Measurements from ENCODE around the gene LSM14A.

Gene LSM14A

DNA sequence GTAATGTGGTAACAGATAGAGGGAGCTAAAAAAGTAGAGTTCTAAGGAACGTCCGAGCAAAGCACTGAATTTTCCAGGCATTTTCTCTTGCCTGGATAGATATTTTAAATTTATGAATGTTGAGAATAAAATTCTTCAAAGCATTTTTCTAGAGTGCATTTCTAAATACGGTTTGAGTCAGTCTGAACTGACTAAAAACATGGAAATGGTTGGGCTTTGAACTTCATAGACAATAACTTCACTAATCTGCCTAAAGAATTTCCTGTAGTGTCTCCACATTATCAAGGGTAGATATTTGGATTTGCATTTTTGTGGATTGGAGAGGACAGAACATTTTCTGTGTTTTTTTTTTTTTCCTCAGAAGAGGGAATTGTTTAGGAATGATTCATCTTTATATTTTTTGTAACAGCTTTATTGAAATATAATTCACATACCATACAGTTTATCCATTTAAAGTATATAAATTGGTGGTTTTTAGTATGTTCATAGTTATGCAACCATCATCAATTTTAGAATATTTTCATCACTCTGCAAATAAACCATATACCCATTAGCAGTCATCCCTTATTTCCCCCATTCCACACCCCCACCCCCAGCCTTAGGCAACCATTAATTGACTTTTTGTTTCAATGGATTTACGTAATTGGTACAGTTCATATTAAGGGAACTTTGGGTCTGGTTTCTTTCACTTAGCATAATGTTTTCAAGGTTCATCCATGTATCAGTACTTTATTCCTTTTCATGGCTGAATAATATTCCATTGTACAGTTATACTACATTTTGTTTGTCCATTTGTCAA lies 102.7 kb downstream of the LSM14A start (continued):
- TF ChIP-seq, protein P1, sequence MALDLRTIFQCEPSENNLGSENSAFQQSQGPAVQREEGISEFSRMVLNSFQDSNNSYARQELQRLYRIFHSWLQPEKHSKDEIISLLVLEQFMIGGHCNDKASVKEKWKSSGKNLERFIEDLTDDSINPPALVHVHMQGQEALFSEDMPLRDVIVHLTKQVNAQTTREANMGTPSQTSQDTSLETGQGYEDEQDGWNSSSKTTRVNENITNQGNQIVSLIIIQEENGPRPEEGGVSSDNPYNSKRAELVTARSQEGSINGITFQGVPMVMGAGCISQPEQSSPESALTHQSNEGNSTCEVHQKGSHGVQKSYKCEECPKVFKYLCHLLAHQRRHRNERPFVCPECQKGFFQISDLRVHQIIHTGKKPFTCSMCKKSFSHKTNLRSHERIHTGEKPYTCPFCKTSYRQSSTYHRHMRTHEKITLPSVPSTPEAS (tag by site-specific recombination; IDR thresholded peaks at IDR 0.05) = no peak

DNA sequence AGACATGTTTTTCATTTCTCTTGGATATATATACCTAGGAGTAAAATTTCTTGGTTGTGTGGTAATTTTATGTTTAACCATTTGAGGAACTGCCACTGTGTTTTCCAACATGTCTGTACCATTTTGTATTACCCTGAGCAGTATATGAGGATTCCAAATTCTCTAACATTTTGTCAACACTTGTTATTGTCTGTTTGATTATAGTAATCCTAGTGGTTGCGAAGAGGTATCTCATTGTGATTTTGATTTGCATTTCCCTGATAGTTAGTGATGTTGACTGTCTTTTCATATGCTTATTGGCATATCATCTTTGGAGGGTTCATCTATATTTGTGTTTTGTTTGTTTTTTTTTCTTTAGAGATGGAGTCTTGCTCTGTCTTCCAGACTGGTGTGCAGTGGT lies 103.4 kb downstream of the LSM14A start:
- H3K27ac ChIP-seq (ENCODE audit: extremely low read depth, low read depth, low read length) = no peak overlapping the region
- peaks cover 2% of the 10 kb centered on the region for H3K9me3 ChIP-seq (ENCODE audit: control insufficient read depth, insufficient read depth, low read depth, low read length)
- TF ChIP-seq ZNF350 (tag by site-specific recombination; IDR thresholded peaks at IDR 0.05) = no peak
- TF ChIP-seq ZFP69B (tag by site-specific recombination; IDR thresholded peaks at IDR 0.05) = no peak
- TF ChIP-seq, protein P2, sequence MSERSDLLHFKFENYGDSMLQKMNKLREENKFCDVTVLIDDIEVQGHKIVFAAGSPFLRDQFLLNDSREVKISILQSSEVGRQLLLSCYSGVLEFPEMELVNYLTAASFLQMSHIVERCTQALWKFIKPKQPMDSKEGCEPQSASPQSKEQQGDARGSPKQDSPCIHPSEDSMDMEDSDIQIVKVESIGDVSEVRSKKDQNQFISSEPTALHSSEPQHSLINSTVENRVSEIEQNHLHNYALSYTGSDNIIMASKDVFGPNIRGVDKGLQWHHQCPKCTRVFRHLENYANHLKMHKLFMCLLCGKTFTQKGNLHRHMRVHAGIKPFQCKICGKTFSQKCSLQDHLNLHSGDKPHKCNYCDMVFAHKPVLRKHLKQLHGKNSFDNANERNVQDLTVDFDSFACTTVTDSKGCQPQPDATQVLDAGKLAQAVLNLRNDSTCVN (tag by site-specific recombination; optimal IDR thresholded peaks at IDR 0.05) = peak; percentile 10
- peaks cover 0 to 26% of the 10 kb centered on the region in 2 experiments; a peak in 2 of 3 replicates for H3K36me3 ChIP-seq (ENCODE audit: control insufficient read depth in 2 of 2, insufficient read depth in 1 of 2, low read length in 2 of 2)
- CTCF ChIA-PET = interaction anchor here (2.1 kb wide), 1 partner anchor 71 kb away, joined by 7 read pairs; no protein-coding TSS in a partner anchor
- no peak overlapping the region for H3K4me3 ChIP-seq (ENCODE audit: low read depth, low read length)
- POLR2A ChIA-PET = no interaction called here
- H3K4me1 ChIP-seq (ENCODE audit: control insufficient read depth, insufficient read depth, low read length) = peaks cover 13% of the 10 kb centered on the region

DNA sequence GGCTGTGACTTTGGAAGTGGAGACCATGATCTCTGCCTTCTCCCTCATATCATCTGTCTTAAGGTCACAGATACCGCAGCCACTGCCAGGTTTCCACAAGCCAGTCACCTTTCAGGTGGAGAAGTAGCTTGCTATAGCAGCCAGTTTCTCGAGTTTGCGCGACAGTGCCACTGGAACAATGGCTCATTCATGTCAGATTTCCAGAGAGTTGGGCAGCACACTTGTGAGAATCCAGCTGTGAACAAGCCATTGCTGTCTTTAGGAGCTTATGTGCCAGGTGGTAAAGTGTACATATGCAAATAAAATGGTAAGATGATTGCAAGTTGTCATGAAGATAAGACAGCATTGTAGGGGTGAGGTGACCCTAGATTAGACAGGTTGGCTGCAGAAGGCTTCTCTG lies 104.3 kb downstream of the LSM14A start:
- peak overlapping the region; percentile 18; the same call in 1 of the 2 replicates for H3K27ac ChIP-seq (ENCODE audit: extremely low read depth, low read depth, low read length)
- no peak overlapping the region for H3K4me3 ChIP-seq (ENCODE audit: low read depth, low read length)
- peaks cover 11% of the 10 kb centered on the region for H3K4me1 ChIP-seq (ENCODE audit: control insufficient read depth, insufficient read depth, low read length)
- POLR2A ChIA-PET = interaction anchor here (0.9 kb wide), 1 partner anchor 19 kb away, joined by 3 read pairs; no protein-coding TSS in a partner anchor
- CTCF ChIA-PET = interaction anchor here (0.5 to 2.1 kb wide), 3 partner anchors 16 to 180 kb away, joined by 3 to 7 read pairs (median 4); no protein-coding TSS in a partner anchor
- H3K36me3 ChIP-seq (ENCODE audit: control insufficient read depth in 2 of 2, insufficient read depth in 1 of 2, low read length in 2 of 2) = peaks cover 0 to 30% of the 10 kb centered on the region in 2 experiments; a peak in 2 of 3 replicates
- peaks cover 2% of the 10 kb centered on the region for H3K9me3 ChIP-seq (ENCODE audit: control insufficient read depth, insufficient read depth, low read depth, low read length)
- TF ChIP-seq, protein P3, sequence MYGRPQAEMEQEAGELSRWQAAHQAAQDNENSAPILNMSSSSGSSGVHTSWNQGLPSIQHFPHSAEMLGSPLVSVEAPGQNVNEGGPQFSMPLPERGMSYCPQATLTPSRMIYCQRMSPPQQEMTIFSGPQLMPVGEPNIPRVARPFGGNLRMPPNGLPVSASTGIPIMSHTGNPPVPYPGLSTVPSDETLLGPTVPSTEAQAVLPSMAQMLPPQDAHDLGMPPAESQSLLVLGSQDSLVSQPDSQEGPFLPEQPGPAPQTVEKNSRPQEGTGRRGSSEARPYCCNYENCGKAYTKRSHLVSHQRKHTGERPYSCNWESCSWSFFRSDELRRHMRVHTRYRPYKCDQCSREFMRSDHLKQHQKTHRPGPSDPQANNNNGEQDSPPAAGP (tag by site-specific recombination; IDR thresholded peaks at IDR 0.05) = 0 out of 2 replicates have a peak, but pooled peaks have one; percentile 15
- TF ChIP-seq ZNF658 (tag by site-specific recombination; IDR thresholded peaks at IDR 0.05) = no peak
- TF ChIP-seq MEIS1 (CRISPR knock-in tag; IDR thresholded peaks at IDR 0.05; ENCODE audit: borderline replicate concordance) = no peak
- TF ChIP-seq ZNF544 (tag by site-specific recombination; IDR thresholded peaks at IDR 0.05) = no peak
- no peak for TF ChIP-seq ZNF221 (tag by site-specific recombination; IDR thresholded peaks at IDR 0.05; ENCODE audit: borderline replicate concordance)
- TF ChIP-seq ZNF530 (tag by site-specific recombination; IDR thresholded peaks at IDR 0.05; ENCODE audit: low read depth) = no peak
- TF ChIP-seq KLF9 (tag by site-specific recombination; IDR thresholded peaks at IDR 0.05; ENCODE audit: low read depth) = no peak
- no peak for TF ChIP-seq ZNF785 (tag by site-specific recombination; IDR thresholded peaks at IDR 0.05)
- 0 out of 2 replicates have a peak, but pooled peaks have one; percentile 10 for TF ChIP-seq ZNF623 (tag by site-specific recombination; IDR thresholded peaks at IDR 0.05)
- TF ChIP-seq, protein P4, sequence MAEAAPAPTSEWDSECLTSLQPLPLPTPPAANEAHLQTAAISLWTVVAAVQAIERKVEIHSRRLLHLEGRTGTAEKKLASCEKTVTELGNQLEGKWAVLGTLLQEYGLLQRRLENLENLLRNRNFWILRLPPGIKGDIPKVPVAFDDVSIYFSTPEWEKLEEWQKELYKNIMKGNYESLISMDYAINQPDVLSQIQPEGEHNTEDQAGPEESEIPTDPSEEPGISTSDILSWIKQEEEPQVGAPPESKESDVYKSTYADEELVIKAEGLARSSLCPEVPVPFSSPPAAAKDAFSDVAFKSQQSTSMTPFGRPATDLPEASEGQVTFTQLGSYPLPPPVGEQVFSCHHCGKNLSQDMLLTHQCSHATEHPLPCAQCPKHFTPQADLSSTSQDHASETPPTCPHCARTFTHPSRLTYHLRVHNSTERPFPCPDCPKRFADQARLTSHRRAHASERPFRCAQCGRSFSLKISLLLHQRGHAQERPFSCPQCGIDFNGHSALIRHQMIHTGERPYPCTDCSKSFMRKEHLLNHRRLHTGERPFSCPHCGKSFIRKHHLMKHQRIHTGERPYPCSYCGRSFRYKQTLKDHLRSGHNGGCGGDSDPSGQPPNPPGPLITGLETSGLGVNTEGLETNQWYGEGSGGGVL (tag by site-specific recombination; IDR thresholded peaks at IDR 0.05) = no peak
- TF ChIP-seq ZNF366 (tag by site-specific recombination; conservative IDR thresholded peaks at IDR 0.05) = no peak
- TF ChIP-seq ZBTB21 (tag by site-specific recombination; IDR thresholded peaks at IDR 0.05) = no peak
- no peak for TF ChIP-seq ZNF211 (tag by site-specific recombination; IDR thresholded peaks at IDR 0.05; ENCODE audit: low read depth)
